HUDEP-2 (cell line): ENCODE results near the gene USH2A.

Source experiments
- DNase-seq, 76 experiments: peaks; one replicate each; lab custom pipeline; 2025; ENCODE audit not compliant: unreplicated experiment in 76 of 76; lab: John Stamatoyannopoulos, UW

Gene USH2A

DNA sequence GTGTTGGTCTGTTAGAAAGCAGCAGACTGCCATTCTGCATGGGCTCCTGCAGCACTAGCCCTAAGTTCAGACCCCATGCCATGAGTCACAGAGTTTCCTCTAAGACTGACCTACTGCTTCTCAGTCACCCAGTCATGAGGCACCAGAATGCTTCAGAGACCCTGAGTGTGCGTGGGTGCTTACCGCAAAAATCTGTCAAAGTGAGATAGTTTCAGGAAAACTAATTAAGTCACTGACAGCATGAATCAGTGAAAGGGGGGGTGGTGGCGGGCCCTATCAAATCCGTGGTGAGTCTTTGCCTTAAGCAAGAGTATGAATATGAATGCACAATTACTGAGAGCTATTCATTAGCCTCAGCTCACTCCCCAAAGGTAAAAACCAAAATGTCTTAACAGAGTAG is 758.0 kb downstream of the USH2A start:
- DNase-seq = no peak

DNA sequence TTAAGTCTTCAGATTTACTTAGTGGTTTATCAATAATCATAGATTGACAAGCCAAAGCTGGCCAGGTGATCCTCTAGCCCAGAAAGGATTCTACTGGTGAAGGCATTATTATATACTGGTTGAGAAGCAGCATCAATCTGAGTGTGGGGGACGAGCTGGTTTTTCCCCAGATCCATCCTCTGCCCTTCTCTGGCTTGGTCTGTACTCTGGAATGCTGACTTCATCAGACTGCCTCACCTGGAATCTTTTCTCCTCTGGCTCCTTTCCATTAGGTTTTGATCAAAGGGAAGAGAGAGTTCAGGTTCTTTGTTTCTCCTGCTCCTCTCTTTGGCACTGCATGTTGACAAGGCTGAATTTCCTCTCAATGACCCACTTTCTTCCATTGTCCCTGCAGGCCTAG is 762.2 kb downstream of the USH2A start:
- DNase-seq = no peak

DNA sequence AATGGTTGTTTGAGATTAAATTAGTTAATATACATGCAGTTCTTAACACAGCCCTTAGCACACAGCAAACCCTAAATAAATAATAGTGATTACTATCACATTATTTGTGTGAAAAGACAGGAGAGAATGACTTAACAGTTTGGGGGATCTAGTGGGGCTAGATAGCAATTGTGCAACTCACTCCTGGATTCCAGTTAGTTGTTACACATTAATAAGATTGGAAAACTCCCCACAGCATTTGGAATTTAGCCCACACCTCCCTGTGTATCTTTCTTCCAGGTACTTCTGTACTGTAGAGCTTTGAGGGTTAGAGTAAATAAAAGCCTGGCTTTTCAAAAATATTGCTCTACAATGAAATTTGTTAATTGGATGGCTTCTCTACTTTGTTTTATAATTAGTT is 763.0 kb downstream of the USH2A start:
- DNase-seq = no peak

DNA sequence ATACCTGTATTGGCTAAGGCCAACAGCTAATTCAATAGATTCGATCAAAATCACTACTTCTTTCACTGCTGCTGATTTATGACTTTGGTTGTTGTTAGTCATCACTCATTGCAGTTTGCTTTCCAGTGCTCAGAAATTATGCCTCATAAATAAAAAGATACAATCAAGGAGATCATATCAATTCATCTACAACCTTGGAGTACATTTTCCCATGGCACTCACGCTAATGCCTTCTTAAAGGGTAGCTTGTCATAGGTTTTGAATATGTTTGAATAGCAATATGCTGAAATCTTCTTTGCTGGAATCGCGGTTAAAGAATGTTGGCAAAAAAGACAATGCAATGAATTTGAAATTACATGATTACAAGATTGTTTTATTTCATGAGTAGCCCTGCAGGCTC is 766.2 kb downstream of the USH2A start:
- no peak for DNase-seq

DNA sequence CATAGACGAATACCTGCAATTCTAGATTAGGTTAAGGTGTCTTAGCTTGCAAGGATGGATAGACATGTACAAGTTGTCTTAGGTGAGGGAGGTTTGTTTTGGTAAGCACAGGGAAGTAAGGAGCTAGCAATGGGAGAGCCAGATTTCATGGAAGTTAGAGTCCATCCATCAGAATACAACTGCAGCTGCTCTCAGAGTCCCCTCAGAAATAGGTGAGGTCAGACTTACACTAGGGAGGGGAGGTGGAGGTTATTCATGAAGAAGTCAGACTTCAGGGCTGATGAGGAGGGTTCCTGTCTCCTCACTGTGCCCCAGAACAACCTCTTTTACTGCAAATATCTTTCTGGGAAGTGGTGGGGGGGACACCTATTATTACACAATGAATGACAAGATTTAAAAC is 770.9 kb downstream of the USH2A start:
- DNase-seq = no peak

DNA sequence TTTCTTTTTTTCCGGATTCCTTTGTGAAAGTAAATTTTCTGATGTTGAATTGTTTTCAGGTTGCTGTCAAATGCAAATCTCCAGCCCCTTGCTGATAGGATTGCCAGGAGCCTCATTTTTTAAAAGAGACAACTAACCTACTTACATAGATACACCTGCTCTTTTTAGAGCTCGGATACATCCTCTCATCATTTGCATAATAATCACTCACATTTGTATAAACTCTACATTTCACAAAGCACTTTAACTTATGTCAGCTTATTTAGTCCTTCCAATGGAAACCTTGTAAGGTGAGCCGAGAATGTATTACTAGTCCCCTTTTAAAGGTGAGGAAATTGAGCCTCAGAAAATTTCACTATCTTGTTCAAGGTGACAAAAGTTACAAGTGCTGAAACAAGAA is 771.4 kb downstream of the USH2A start:
- DNase-seq = no peak

DNA sequence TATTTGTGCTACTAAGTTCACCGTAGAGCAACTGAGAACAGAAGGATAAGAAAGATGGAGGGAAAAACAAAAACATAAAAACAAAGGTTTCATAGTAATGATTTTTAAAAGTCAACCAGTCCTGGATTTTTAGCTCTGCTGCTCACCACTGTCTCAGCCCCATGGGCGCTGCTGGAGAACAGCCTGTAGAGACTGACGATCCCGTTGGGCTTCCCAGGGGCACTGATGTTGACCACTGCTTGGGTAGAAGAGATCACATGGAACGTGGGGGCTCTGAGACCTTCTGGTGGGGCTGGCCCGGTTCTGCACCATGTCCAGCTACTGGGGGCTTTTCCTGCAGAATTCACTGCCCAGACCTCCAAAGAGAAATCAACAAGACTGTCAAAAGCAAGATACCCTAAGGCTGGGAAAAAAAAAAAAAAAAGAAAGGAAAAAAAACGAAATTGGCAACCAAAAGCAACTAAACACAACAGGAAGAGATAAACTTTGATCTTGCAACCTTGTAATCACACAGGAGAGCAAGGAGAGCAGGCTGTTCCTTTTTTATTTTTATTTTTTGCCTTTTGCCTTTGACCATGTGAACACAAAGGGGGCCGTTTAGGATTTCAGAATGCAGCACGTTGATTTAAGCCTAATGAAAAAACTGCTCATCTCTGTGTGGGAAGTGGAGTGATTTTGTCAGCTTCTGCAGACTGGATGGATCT is 772.6 kb downstream of the USH2A start:
- no peak for DNase-seq

DNA sequence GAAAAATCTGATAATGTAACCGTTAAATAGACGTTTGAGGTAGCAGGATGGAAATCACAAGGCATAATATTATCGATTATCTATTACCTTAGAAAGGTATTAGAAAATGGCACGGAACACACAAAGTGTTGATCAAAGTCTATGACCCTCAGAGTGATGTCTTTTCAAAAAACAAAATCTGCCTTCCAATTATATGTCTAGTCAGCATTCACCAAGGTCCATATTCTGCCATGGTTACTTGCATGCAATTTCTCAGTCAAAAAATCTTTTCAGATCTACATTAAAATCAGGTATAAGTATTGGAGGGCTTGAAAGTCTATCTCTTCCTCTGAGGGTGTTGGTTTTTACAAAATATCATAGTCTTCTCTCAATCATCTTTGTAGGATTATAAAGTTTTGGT is 774.3 kb downstream of the USH2A start:
- DNase-seq = no peak

DNA sequence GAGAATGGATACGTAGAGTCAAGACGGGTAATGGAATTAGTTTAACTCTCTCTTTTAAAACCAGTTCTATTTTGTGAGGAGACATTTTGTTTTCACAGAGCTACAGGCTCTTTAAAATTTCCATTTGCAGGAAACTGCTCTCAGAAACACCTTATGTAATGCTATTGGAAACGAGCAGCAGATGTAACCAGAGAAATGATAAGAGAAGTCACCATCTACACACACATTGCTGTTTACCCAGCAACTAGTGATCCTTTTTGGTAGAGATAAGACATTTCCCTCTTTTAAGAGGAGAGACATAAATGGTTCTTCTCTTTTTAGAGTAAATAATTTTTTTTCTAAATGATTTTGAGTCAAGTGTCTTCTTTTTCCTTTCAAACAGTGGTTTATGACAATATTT is 775.5 kb downstream of the USH2A start:
- DNase-seq = no peak

DNA sequence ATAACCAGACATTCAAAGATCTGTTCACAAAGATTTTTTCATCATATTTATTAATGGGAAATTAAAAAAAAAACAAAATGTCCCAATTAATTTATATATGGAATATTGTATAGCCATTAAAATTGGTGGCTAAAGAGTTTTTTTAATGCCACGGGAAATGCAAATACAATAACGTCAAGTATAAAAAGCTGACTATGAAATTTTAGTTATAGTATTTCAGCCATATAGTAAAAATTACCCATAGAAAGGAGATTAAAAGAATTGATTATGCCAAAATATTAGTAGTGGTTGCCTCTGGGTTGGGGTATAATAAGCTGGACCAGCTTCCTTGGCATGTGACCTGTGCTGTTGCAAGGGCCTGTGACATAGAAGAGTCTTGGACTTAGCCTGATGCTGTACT is 777.4 kb downstream of the USH2A start:
- DNase-seq = no peak

DNA sequence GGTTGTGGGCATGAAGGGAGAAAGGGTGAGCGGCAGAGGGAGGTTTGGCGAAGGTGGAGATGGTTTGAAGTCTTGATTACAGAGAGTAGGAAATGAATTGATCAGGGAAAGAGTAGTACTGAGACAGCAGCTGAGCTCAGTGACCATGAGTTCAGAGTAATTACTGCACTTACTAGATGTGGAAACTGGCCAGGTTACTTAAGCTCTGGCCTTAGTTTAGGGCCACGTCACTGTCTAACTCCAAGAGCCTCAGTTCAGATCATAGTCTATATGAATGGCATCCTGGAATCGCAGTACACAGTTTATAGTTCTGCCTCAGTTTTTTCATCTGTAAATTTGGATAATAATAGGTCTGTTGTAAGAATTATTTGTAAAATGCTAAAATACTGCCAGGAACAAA is 778.1 kb downstream of the USH2A start:
- DNase-seq = no peak

DNA sequence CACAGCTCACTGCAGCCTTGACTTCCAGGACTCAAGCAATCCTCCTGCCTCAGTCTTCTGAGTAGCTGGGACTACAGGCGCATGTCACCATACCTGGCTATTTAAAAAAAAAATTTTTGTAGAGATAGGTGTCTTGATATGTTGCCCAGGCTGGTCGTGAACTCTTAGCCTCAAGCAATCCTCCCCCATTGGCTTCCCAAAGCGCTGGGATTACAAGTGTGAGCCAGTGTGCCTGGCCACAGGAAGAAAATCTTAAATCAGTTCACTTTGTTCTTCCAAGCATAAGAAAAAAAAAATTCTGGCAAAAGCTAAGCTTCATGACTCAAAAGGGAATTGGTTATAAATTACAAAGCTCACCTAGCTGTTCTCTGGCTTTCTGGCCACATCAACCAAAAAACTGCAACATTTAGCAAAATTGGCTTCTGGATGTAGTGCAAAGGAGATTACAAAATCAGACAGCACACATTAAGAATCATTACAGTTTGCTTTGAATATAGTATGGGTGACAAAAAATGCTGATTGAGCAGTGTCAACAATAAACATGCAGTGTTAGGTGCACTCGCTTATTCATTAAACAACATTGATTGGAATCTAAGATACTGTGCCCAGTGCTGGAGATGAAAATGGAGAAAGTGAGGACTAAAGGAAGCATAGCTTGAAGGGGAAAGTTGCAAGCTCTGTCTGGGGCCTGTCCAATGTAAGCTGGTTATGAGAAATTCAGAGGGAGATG is 779.5 kb downstream of the USH2A start:
- no peak for DNase-seq

DNA sequence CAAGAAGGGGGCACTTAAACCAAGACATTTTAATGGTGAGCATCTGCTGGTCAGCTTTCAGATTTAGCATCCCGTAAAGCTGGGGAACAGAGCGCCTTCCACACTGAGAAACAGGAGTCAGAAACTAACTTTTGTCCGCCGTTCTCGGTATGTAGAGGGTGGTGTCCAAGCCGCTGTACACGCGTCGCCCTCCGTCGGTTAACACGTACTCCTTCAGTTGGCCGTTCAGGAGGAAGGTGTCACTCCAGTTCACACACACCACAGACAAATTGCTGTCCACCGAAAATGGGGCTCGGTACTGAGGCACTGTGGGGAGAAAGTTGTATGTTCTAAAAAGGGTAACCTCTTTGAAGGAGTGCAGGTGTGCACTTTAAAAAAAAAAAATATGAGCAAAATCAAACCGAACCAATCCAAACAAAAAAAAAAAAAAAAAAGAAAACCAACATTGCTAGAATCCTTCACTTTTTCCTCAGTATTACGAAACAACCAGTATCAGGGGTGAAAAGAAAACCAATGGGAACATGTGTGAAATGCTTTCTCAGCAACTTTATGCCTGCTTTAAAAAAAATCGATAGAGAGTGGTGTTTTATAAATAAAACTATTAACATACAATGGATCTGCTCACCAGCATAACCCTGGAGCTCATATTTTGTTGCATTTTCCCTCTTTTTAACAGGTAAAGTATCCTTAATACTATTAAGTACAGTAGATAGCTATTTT is 782.7 kb downstream of the USH2A start:
- no peak for DNase-seq

DNA sequence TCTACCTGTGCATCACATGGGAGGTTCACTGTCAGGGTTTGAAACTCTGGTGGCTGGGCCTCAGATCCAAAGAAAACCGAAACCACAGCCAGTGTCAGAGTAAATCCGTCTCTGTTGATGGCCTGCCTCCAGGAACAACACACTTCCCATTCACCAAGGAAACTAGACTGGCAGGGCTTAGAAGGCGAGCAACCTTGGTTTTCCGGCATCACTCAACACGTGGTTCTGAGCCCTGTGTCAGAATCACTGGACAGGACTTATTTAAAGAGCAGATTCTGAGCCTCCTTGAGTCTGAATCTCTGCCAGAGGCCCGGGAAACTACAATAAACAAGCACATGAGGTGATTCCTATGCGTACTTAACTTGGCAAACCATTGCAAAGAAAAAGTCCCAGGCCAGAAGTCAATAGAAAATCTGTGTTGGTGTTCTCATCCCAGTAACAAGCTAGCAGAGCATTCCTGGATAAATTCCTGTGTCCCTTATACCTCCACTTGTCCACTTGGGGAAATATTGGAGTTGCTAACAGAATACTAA is 786.1 kb downstream of the USH2A start:
- no peak for DNase-seq

DNA sequence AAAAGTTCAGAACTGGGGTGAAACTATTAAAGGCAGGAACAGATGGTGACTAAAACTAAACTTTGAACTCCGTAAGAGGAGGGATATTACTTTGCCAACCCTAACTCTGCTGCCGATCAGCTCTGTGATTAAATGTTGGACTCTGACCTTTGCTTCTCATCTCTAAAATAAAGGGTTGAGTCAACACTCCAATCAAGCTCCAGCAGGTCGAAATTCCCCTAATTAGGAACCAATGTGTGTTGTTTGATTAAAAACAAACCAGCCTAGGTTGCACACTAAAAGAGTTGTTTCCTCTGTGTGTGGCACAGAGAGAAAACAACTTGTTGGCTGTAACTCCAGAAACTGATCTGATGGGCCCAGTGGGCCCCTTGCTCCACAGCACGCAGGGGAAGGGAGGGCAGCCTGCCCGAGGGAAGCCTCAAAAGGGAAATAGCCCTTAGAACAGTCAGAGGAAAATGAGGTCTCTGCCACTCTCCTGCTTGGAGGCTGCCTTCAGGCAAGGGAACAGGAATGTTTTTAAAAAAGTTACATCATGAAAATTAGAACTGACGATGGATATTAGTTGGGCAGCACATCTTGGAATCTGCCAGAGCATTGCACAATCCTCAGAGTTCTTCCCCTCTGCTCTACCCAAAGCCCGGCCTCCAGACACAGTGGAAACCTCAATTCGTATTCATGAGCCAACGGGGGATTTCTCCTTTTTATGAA is 786.8 kb downstream of the USH2A start:
- DNase-seq = no peak

DNA sequence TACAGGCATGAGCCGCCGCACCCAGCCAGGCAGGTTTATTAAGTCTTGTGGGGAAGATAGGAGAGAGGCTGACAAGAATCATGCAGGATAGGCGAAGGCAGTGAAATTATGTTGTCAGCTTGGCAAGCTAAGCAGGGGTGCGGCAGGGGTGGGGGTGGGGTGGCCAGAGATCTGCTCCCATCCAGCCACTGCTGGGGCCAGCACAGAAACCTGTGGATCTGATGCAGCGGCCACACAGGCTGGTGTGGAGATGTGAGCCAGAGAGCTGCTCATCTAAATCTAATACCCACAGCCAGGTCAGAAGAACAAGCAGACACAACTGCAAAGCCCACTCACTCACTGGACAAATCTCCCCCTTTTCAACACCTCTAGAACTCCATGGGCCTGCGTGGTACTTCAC is 787.4 kb downstream of the USH2A start:
- no peak for DNase-seq

DNA sequence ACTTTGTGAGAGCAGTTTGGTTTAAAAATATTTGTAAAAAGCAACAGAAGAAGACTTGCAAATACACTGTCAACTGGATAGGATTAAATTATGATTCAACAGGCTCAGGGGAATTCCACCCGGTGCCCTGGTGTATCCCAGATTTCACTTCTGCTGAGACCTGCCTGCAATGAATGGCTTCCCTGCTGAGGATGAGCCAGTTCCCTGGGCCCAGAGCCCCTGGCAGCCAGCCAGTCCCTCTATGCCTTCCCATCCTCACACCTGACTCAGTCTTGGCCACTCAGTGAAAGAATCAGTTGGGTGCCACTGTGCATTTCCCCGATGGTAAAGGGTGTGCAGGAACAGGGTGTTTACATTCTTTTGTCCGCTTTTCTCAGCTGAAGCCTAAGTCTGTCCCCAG is 791.8 kb downstream of the USH2A start:
- DNase-seq = no peak

DNA sequence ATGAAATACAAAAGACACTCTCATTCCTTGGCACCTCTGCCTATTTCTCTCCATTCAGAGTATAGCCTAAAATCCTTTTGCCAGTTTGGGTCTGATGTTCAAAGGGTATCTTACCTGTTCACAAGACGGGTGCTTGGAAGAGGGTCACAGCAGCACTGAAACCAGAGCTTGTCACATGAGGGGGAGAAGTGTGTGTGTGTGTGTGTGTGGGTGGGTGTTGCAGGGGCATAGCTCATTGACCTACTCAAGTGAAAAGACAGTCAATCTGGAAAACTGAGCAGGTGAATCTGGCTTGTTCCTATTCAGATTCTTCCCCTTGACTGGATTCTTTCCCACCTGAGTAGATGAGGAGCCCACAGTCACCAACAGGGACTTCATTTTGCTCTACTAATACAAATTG is 792.2 kb downstream of the USH2A start:
- no peak for DNase-seq

DNA sequence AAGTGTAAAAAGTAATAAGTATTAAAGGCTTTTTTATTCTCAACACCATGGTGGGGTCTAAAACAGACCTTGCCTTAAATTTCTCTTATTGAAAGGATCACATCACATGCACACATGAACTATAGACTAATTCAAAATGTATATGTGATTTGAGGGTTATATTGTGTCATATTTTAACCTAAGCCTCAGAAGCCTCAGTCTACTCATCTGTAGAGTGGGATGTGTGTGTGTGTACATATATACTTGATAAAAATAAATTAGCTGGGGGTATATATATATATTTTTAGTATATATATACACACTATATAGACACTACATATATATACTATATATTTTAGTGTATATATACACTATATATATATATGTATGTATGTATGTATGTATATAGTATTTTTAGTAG is 797.3 kb downstream of the USH2A start:
- DNase-seq = no peak

DNA sequence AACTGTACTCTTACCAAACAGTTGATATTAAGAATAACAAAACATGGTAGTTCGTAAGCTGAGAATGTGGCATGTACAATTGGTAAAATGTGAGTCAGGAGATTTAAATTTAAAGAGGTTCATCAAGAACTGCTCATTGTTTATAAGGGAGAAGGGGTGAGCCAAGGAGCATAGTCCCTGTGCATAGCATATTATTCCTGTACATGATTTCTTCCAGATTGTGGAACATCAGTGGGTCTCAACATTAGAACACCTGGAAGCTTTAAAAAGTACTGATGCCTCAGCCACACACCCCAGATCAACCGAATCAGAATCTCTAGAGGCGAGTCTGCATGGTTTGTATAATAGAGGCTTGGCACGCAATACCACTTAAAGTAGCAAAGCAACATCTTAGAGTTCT is 800.1 kb downstream of the USH2A start:
- no peak for DNase-seq

DNA sequence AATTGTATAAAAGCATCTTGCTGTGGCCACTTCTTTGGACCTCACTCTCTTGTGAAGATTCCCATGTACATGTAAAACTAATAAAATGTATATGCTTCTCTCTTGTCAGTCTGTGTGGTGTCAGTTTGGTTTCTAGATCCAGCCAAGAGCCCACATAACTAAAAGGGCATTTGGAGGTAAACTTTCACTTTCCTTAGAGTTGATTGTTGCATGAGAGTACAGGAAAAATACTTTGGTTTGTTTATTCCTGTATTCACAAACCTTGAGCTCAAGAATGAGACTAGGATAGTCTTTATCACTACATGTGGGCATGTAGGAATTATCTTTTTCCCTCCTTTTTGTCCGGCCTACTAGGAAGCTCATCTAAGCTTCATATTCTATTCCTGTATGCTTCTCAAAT is 805.3 kb downstream of the USH2A start:
- DNase-seq = no peak
